Right lung (tissue), 5 donors: ENCODE data around the gene KATNB1. TPM values are rescaled to one million over a fixed set of nuclear protein-coding genes. Genes with fewer than 3 reads are reported as not detected.

Experiments used
- polyA plus RNA-seq, 5 donors: library from polyadenylated mRNA; unstranded; fragments of 120-200 nt; gene quantifications; one replicate each; pipeline versions ENCODE4 v1.2.1 to v1.2.3, GENCODE V29; 2013; ENCODE audit warnings: inconsistent platforms in 1 of 5, low replicate concordance in 1 of 5; ENCODE audit not compliant: insufficient read length in 5 of 5, insufficient read depth in 1 of 5

KATNB1 gene
- polyA plus RNA-seq, 5 donors = 12.2 to 19.8 (median 13.3) TPM

Other genes starting within 250 kb of the KATNB1 start
- gene DOK4, start 249.3 kb upstream of the KATNB1 start, polyA plus RNA-seq = 10 to 100 TPM; 26.4 to 36.5 (median 30.7) TPM
- gene CCDC102A, start 199.2 kb upstream of the KATNB1 start, polyA plus RNA-seq = 10 to 100 TPM; 11.1 to 20.4 (median 14.2) TPM
- 1 to 10 TPM in 1 of 5 donors, under 1 TPM in 4; 0.59 to 1.3 (median 0.69) TPM for gene ADGRG5, start 193.1 kb upstream of the KATNB1 start, polyA plus RNA-seq
- 10 to 100 TPM; 14.9 to 20.2 (median 18.6) TPM for gene ADGRG1, start 107.1 kb upstream of the KATNB1 start, polyA plus RNA-seq
- 1 to 10 TPM in 2 of 5 donors, under 1 TPM in 3; 0.38 to 1.2 (median 0.86) TPM for gene ADGRG3, start 67.5 kb upstream of the KATNB1 start, polyA plus RNA-seq
- 1 to 10 TPM in 4 of 5 donors, under 1 TPM in 1; 0.54 to 4.5 (median 2.8) TPM for gene DRC7, start 41.0 kb upstream of the KATNB1 start, polyA plus RNA-seq
- 10 to 100 TPM; 34.9 to 63.6 (median 56.6) TPM for gene KIFC3, start 66.7 kb downstream of the KATNB1 start, polyA plus RNA-seq
- under 1 TPM in 4 of 5 donors, not detected in 1; 0.04 to 0.13 (median 0.08) TPM for gene CNGB1, start 235.4 kb downstream of the KATNB1 start, polyA plus RNA-seq